ENCODE data around the gene SPOCK1. TPM values are rescaled to one million over a fixed set of nuclear protein-coding genes. Genes with fewer than 3 reads are reported as not detected.

The SPOCK1 gene
- total and polyA plus RNA-seq, 10 donors = 0.50 to 17.0 (median 6.6) TPM

GRCh38 chr5:137488974-137489373 is 10.2 kb downstream of the SPOCK1 start:
- TF ChIP-seq, protein P1, sequence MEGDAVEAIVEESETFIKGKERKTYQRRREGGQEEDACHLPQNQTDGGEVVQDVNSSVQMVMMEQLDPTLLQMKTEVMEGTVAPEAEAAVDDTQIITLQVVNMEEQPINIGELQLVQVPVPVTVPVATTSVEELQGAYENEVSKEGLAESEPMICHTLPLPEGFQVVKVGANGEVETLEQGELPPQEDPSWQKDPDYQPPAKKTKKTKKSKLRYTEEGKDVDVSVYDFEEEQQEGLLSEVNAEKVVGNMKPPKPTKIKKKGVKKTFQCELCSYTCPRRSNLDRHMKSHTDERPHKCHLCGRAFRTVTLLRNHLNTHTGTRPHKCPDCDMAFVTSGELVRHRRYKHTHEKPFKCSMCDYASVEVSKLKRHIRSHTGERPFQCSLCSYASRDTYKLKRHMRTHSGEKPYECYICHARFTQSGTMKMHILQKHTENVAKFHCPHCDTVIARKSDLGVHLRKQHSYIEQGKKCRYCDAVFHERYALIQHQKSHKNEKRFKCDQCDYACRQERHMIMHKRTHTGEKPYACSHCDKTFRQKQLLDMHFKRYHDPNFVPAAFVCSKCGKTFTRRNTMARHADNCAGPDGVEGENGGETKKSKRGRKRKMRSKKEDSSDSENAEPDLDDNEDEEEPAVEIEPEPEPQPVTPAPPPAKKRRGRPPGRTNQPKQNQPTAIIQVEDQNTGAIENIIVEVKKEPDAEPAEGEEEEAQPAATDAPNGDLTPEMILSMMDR (IDR thresholded peaks at IDR 0.05 in 8 of 11, conservative IDR thresholded peaks at IDR 0.05 in 3 of 11) = no peak
- TF ChIP-seq POLR2A (IDR thresholded peaks at IDR 0.05) = no peak
- no peak for TF ChIP-seq POLR2AphosphoS5 (IDR thresholded peaks at IDR 0.05)
- no peaks in the 10 kb centered on the region for H3K27me3 ChIP-seq (replicated peaks in 1 of 7)
- no peak for DNase-seq
- no peaks in the 10 kb centered on the region for H3K9me3 ChIP-seq
- no peak overlapping the region for H3K27ac ChIP-seq
- WGBS, 5 donors = 87 to 93% (median 89%) methylated on average over 2 of the region's 2 CpGs
- H3K4me1 ChIP-seq = no peaks in the 10 kb centered on the region
- intact Hi-C loops (cut with DNase I; ENCODE audit: low total_unique reads) = no loop called here
- no peak overlapping the region for H3K4me3 ChIP-seq
- H3K36me3 ChIP-seq = no peaks in the 10 kb centered on the region

- no peaks in the 10 kb centered on the region for H3K4me1 ChIP-seq
- DNase-seq = no peak
- no peaks in the 10 kb centered on the region for H3K9me3 ChIP-seq
- no peak overlapping the region for H3K4me3 ChIP-seq
- WGBS, 5 donors = 88 to 96% (median 92%) methylated on average over 10 of the region's 10 CpGs
- no peaks in the 10 kb centered on the region for H3K27me3 ChIP-seq (replicated peaks in 1 of 7)
- no peaks in the 10 kb centered on the region for H3K36me3 ChIP-seq
- intact Hi-C loops (cut with DNase I; ENCODE audit: low total_unique reads) = no loop called here
- H3K27ac ChIP-seq = no peak overlapping the region
- TF ChIP-seq, protein P1 (IDR thresholded peaks at IDR 0.05 in 8 of 11, conservative IDR thresholded peaks at IDR 0.05 in 3 of 11) = no peak
- TF ChIP-seq POLR2A (IDR thresholded peaks at IDR 0.05) (no peak), POLR2AphosphoS5 (IDR thresholded peaks at IDR 0.05) (no peak)
Observed at GRCh38 chr5:137488516-137488915, 10.6 kb downstream of the SPOCK1 start.

- TF ChIP-seq POLR2A (IDR thresholded peaks at IDR 0.05) = no peak
- no peak for TF ChIP-seq POLR2AphosphoS5 (IDR thresholded peaks at IDR 0.05)
- TF ChIP-seq, protein P1 (IDR thresholded peaks at IDR 0.05 in 8 of 11, conservative IDR thresholded peaks at IDR 0.05 in 3 of 11) = no peak
Observed at GRCh38 chr5:137487600-137487999, 11.5 kb downstream of the SPOCK1 start.

GRCh38 chr5:137486707-137487106 is 12.4 kb downstream of the SPOCK1 start:
- 57 to 77% (median 74%) methylated on average over 2 of the region's 2 CpGs for WGBS, 5 donors
- H3K9me3 ChIP-seq = no peaks in the 10 kb centered on the region
- H3K36me3 ChIP-seq = no peaks in the 10 kb centered on the region
- TF ChIP-seq, protein P1 (IDR thresholded peaks at IDR 0.05 in 8 of 11, conservative IDR thresholded peaks at IDR 0.05 in 3 of 11) = no peak
- intact Hi-C loops (cut with DNase I; ENCODE audit: low total_unique reads) = no loop called here
- no peak overlapping the region for H3K4me3 ChIP-seq
- no peaks in the 10 kb centered on the region for H3K4me1 ChIP-seq
- no peak for DNase-seq
- no peak overlapping the region for H3K27ac ChIP-seq
- no peaks in the 10 kb centered on the region for H3K27me3 ChIP-seq (replicated peaks in 1 of 7)

More at GRCh38 chr5:137487600-137487999, 11.5 kb downstream of the SPOCK1 start:
- Histone ChIP-seq H3K27me3 (replicated peaks in 1 of 7) (no peaks in the 10 kb centered on the region), H3K27ac (no peak overlapping the region), H3K36me3 (no peaks in the 10 kb centered on the region), H3K9me3 (no peaks in the 10 kb centered on the region), H3K4me3 (no peak overlapping the region), H3K4me1 (no peaks in the 10 kb centered on the region)
- no peak for DNase-seq
- WGBS, 5 donors = 90 to 97% (median 94%) methylated on average over 1 of the region's 1 CpG
- intact Hi-C loops (cut with DNase I; ENCODE audit: low total_unique reads) = no loop called here
